Epidermal melanocyte (primary cell): Measurements from ENCODE around the gene CEMIP2.

Source experiments
- DNase-seq: peaks from one replicate; pipeline ENCODE4 v3.0.0; 2011; ENCODE audit warnings: low spot score; ENCODE audit not compliant: insufficient read length

The CEMIP2 gene

GRCh38 chr9:71746758-71747125 lies 21.6 kb downstream of the CEMIP2 start:
- DNase-seq: no peak

DNA sequence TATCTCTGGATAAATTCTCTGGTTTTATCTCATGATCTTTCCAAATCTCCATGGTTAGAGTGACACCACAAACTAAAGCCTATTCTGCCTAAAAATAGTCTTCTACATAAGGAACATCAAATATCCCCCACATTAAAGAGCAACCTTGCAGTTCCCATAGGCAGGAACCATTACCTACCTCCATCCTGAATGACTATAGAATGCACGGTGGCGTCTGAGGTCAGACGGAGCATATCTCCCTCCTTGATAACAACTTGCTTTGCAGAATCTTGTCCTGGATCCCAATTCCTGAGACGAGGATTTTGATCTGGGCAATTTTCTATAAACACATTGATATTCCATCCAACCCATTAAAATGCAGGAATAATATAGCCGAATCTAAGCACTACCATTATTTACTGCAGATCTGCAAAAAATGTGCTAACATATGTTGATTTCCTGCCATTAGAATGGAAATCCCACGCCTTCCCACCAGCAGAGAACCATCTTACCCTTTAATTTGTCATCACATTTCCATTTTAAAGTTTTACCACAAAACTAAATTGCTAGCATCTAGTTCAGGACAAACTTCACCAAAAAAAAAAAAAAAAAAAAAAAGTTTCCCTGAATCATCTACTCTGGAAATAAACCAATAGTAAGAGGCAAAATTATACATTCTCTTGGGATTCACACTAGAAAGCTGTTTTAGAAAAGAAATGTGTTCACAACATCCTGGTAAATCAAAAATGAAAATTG lies 22.1 kb downstream of the CEMIP2 start:
- DNase-seq: no peak

GRCh38 chr9:71744754-71745521 lies 23.4 kb downstream of the CEMIP2 start:
- DNase-seq: no peak

DNA sequence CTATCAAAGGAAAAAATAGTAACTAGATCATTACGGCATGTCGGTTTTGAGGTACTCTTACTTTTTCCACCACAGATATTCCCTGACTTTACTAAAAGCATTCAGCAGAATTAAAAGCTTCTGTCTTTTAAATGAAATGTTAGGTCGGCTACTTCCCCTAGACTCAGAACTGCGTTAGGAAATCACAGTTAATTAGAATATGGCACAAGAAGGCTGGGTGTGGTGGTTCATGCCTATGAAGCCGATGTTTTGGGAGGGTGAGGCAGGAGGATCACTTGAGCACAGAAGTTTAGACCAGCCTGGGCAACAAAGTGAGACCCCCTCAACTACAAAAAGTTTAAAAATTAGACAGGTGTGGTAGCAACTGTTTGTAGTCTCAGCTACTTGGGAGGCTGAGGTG lies 24.4 kb downstream of the CEMIP2 start:
- no peak for DNase-seq

DNA sequence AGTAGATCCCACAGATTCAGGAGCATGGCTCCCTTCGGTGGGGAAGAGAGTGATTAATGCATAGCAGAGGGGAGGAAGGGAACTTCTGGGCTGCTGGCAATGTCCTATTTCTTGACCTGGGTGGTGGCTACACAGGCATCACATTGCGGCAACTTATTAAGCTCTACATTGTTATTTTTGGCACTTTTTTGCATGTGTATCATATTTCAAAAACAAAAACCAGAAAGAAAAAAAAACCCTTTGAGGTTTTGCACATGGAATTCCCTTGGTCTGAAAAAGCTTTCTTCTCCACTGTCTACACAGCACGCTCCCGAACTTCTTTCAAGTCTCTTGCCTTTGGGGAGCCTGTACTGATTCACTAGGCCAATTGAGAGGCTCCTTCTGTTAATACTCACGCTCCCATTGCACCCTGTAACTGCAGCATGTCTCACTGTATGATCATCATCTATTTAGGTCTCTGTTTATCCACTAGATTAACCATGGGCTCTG lies 25.1 kb downstream of the CEMIP2 start:
- DNase-seq: no peak

GRCh38 chr9:71742703-71743102 lies 25.6 kb downstream of the CEMIP2 start:
- no peak for DNase-seq

DNA sequence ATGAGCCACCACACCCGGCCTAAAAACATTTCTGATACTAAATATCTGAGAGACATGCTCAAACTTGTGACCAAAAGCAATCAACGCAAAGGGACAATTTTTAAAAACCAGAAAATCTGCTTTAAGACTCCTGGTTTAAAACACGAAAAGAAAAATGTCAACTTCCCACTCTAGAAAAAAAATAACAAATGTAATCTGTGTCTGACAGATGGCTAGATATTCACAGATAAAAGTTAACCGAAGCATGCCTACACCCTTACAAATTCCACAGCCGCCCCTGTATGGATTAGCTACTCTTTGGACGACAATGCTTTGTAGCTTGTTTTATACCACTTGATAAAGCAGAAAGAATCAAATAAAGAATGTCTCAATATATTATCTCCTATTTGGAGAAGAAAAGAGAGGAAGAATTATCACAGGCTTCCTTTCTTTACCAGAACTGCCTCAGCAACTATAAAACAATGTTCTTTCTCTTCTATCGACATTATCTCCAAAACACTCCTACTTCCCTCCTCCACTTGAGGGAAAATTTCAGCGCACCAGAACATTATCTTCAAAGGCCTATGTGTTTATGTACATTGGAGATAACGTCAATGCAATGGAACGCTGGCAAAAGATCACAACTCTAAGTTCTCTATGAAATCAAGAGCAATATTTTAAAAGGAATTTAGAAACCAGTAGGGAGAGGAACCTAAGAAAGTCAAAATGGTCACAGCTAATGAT lies 26.2 kb downstream of the CEMIP2 start:
- DNase-seq: no peak

- no peak for DNase-seq
These were observed 28.1 kb downstream of the CEMIP2 start for GRCh38 chr9:71740199-71740598.

DNA sequence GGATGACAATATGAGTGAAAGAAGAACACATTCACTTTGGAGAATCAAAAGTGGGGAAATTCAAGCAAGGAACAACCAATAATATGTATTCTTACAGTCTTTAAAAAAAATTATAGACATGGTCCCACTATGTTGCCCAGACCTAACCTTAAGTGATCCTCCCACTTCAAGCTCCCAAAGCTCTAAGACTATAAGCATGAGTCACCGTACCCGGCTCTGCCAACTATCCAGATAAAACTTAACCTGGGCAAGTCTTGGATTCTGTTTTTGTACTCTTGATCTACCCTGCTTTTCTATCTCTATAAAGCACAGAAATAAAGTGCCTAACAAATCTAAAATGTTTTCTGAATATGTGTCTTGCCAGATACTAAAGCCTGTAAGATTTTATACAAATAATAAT lies 30.9 kb downstream of the CEMIP2 start:
- no peak for DNase-seq

GRCh38 chr9:71736236-71736635 lies 32.1 kb downstream of the CEMIP2 start:
- no peak for DNase-seq

GRCh38 chr9:71734950-71735349 lies 33.4 kb downstream of the CEMIP2 start:
- no peak for DNase-seq

DNA sequence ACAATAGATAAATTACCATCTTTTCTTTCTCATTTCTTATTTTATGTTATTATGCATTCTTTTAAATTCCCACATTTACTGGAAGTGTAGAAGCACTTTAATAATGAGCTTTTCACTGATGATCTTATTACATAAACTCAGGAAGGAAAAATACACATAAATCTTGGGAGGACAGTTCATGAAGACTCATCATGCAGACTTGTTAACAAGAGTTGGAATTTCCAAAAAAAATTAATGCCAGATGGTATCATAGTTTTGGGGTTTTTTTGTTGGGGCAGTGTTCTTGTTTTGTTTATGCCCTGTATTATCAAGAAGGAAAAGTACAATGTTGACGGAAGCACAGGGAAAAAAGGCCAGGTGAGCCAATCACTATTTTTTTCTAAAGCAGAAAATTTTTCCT lies 35.1 kb downstream of the CEMIP2 start:
- no peak for DNase-seq

DNA sequence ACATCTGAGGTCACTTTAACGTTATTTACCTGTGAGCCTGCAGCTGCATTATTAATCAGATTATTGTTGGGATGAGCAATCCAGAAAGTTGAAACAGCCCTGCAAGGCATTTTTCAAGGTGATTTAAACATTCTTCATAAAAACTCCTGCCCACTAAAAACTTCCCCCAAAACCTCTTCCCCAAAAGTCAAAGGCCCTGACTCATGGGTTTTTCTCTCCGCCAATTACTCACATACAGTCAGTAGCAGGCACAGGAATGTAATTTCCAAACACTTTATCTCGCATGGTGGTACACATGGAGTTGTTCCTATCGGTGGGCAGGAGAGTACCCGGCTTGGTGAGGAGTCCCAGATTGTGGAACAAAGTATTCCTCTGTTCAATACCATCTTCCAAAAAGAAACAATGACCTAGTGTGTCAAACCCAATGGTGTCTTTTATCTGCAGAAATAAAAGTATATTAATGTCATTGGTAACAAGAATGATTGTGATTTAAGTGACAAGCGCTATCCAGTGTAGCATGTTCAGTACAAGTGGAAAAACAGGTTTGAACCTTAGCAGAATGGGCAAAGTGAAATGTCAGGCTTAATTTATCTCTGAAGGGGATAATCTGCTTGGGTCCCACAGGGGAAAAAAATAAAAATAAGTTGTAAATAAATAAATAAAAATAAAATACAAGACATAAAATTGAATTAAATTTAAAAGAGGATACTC lies 38.3 kb downstream of the CEMIP2 start:
- DNase-seq: no peak

- no peak for DNase-seq
These were observed 41.6 kb downstream of the CEMIP2 start for GRCh38 chr9:71726723-71727122.

DNA sequence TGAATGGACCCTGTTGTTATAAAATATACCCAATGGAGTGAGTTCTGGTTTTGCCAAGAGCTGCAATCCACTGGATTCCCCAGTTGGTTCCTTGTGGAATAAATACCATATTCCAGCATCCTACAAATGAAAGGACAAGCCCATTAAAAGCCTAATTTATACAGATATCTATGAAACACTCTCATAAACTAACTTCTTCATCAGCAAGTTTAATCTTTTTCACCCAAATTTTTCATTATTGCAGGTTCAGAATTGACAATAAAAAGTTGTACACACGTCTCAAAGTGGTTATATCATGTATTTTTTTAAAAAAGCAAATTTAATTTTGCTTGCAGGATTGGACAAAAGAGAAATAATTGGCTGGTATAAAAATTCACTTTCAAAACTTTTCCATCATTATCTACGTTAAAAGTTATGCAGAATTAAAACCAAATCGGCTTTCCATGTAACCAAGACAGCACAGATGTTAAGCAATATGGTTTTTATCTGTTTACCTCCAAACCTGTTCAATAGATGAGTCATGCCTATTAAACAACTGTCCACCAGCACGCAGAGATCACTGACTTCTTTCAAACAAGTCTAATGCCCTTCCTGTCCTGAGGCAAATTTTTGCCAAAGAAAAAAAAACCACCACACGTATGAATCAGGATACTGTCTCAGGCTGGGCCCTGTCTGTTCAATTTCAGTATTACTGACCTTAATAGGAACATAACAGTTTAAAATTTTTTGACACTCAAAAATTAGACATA lies 42.5 kb downstream of the CEMIP2 start:
- peak; percentile 37 for DNase-seq

DNA sequence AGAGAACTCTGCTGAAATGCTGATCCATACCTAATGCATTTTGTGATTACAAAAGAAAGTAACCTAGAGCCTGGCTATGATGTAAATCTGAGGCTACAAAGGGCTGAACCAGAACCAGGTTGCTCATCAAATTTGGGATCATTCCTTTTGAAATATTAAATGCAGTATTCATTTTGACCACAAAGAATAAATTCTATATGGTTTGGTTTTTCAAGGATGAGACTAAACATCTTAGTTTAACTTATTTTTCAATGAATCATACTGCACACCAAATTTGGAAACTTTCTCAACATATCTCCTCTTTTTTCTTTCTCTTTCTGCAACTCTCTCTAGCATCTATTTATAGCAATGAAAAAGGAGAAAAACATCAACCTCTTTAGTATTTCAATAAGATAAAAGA lies 46.5 kb downstream of the CEMIP2 start:
- no peak for DNase-seq

DNA sequence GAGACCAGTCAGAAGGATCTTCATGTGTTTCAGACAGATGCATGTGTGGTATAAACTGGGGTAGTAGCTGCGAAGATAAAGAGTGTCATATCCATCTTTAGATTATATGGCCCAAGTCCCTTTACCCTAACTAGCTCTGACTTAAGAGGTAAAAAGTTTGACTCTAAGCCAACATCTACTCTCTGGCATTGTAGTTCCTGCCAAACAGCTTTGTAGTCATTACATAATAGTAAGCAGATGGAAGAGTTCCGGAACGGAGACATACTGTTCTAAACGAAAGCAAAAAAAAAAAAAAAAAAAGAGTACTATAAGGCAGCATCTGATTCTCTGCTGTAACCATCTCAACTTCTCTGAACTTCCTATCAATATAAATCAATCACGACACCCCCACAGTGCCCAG lies 48.8 kb downstream of the CEMIP2 start:
- no peak for DNase-seq

GRCh38 chr9:71719088-71719487 lies 49.2 kb downstream of the CEMIP2 start:
- DNase-seq: no peak

DNA sequence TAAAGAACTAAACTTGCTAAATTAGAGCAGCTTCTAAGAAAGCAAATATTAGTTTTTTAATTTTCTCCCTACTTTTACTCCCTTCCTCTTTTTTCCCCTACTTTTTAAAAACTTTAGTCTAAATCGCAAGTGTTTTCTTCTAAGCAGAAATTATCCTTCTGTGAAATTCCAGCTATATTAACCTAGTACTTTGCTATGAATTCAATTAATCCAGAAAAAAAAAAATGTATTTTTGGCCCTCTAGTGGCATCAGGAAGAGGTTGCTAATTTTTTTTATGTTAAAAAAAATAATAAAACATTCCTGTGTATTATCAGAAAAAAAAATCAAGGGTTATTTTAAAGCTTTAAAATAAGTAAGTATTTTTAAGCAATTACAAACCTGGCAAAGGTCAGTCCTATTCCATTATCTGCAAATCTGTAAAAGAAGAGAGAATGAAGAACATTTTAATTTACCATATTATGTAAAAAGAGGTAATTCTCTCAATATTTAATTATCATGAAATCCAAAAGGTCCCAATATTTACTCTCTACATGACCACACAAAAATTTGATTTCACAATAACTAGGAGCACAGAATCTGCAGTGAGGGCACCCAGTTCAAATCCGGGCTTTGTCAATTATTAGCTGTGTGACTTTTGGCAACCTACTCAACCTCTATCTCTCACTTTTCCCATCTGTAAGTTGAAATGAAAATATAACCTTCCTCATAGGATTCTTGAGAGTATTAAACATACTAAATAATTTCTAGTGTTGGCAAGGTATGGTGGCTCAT lies 52.0 kb downstream of the CEMIP2 start:
- no peak for DNase-seq

GRCh38 chr9:71710856-71711255 lies 57.5 kb downstream of the CEMIP2 start:
- no peak for DNase-seq
